Epidermal melanocyte (primary cell): ENCODE data around the gene STXBP5.
"Not testable (repeated sequence)": the region's sequence is repeated elsewhere in the genome, so short reads cannot be mapped to it uniquely, and the experiment has no call there.

Experiments used
- DNase-seq: peaks from one replicate; pipeline ENCODE4 v3.0.0; 2011; ENCODE audit warnings: low spot score; ENCODE audit not compliant: insufficient read length

Gene STXBP5

GRCh38 chr6:147244832-147245231 is 40.6 kb downstream of the STXBP5 start:
- no peak for DNase-seq

GRCh38 chr6:147245693-147246092 is 41.5 kb downstream of the STXBP5 start:
- DNase-seq: no peak

- DNase-seq: no peak
These were observed 42.8 kb downstream of the STXBP5 start for GRCh38 chr6:147246853-147247635.

GRCh38 chr6:147248859-147249258 is 44.6 kb downstream of the STXBP5 start:
- DNase-seq: no peak

- no peak for DNase-seq
These were observed 46.9 kb downstream of the STXBP5 start for GRCh38 chr6:147251072-147251471.

- DNase-seq: not testable (repeated sequence)
These were observed 50.8 kb downstream of the STXBP5 start for GRCh38 chr6:147254929-147255473.

GRCh38 chr6:147255948-147256674 is 51.9 kb downstream of the STXBP5 start:
- no peak for DNase-seq

GRCh38 chr6:147257760-147258159 is 53.5 kb downstream of the STXBP5 start:
- no peak for DNase-seq

- no peak for DNase-seq
These were observed 55.9 kb downstream of the STXBP5 start for GRCh38 chr6:147260091-147260490.

- no peak for DNase-seq
These were observed 58.7 kb downstream of the STXBP5 start for GRCh38 chr6:147262946-147263345.

GRCh38 chr6:147266821-147267220 is 62.6 kb downstream of the STXBP5 start:
- DNase-seq: no peak

- DNase-seq: no peak
These were observed 63.4 kb downstream of the STXBP5 start for GRCh38 chr6:147267658-147268057.

- no peak for DNase-seq
These were observed 64.0 kb downstream of the STXBP5 start for GRCh38 chr6:147268254-147268653.

- no peak for DNase-seq
These were observed 69.8 kb downstream of the STXBP5 start for GRCh38 chr6:147274012-147274411.

- no peak for DNase-seq
These were observed 70.6 kb downstream of the STXBP5 start for GRCh38 chr6:147274776-147275175.

- DNase-seq: no peak
These were observed 74.7 kb downstream of the STXBP5 start for GRCh38 chr6:147278891-147279290.

GRCh38 chr6:147279427-147279826 is 75.2 kb downstream of the STXBP5 start:
- no peak for DNase-seq

- no peak for DNase-seq
These were observed 77.8 kb downstream of the STXBP5 start for GRCh38 chr6:147281895-147282565.

GRCh38 chr6:147282566-147282959 is 78.3 kb downstream of the STXBP5 start:
- no peak for DNase-seq

- no peak for DNase-seq
These were observed 79.2 kb downstream of the STXBP5 start for GRCh38 chr6:147283460-147283859.

- no peak for DNase-seq
These were observed 81.1 kb downstream of the STXBP5 start for GRCh38 chr6:147285087-147285855.
